MV-4-11 (cell line): Measurements from ENCODE around the gene CPLX1.
A peak's percentile ranks its signal among the peaks of the same experiment; 100 is the strongest.
"Not testable (repeated sequence)": the region's sequence is repeated elsewhere in the genome, so short reads cannot be mapped to it uniquely, and the experiment has no call there.

Experiments used
- DNase-seq: peaks from one replicate; lab custom pipeline; 2025; lab: John Stamatoyannopoulos, UW

The CPLX1 gene

DNA sequence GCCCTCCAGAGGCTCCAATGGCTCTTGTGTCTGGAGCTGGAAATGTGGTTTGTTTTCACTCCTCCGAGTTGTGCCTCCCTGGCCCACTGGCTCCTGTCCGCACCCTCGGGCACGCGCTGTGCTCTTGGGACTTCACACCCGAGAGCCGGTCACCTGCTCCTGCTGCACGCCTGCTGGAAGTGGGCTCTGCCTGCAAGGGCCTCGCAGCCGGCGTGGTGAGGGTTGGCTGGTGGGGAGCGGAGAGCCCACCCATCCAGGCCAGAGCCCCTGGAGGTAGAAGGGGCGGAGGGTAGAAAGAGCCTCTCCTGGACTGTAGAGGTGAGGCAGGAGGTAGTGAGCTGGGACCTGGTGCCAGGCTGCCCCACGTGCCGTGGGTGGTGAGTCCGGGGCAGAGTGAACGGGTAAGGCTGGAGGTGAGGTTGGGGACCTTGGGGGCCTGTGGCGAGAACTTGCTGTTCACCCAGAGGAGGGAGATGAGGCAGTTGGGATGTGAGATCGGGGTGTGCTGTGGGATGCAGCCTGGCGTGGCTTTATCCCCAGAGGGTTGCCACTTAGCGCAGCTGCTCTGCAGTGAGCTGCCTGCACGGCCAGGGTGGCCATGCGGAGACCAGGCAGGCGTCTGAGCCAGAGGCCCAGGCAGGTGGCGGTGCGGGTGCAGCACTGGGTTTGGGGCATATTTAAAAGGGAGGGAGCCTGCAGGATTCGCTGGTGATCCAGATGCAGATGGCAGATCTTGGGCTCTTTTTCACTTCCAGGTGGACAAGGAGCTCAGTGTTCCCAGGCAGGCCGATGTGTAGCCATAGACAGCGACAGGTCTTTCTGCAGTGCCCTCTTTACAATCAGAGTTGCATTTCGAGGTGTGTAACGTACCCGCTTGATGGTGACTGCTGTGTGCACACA is 71.5 kb downstream of the CPLX1 start:
- no peak for DNase-seq

DNA sequence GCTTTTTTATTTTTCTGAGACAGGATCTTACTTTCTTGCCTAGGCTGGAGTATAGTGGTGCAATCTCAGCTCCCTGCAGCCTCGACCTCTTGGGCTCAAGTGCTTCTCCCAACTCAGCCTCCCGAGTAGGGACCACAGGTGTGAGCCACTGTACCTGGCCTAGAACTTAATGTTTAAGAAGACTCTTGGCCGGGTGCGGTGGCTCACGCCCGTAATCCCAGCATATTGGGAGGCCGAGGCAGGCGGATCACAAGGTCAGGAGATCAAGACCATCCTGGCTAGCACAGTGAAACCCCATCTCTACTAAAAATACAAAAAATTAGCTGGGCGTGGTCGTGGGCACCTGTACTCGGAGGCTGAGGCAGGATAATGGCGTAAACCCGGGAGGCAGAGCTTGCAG is 72.7 kb downstream of the CPLX1 start:
- DNase-seq, result not testable (repeated sequence)

DNA sequence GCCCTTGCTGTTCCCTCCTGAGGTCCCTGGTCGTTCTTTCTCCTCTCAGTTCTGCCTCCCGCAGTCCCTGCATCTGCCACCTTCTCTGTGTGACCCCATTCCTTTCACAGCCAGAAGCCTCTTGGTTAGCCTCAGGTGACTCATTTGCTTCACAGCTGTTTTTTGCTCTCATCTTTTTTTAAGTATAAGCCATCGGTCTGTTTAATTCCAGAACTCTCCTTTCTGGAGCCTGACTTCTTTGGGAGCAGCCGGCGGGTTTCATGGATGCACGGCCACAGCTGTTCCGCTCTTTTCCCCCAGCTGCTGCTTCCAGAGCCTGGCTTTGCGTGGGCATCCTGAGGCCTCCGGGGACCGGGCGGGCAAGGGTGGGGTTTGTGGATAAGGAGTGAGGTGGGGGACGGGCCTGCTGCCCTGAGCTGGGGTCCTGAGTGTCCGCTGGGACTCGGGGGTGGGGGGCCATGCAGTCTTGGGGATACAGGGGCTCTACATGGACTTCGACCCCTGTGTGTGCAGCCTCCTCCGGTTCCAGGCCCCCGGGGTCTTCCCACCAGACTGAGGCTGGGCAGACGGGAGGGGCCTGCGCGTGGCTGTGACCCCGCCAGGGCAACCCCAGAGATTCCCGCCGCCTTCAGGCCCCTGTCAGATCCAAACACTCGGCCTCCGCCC is 73.6 kb downstream of the CPLX1 start:
- no peak for DNase-seq

DNA sequence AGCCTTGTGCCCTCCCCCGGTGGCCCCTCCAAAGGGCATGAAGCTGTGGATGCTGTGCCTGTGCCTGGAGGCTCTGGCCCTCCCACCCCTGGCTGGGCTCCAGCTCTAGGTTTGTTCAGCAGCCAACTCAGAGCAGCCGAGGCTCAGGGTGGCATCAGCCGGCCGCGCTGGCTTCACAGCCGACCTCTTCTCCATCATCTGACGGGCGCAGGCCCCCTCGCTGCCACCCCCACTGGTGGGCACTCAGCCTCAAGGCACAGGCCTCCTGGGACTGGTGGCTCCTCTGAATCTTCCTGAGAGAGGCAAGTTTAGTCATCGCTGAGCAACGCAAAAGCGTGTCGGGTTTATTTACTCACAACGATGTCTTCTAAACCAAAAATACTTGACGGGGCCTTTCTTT is 74.3 kb downstream of the CPLX1 start:
- DNase-seq, result no peak

DNA sequence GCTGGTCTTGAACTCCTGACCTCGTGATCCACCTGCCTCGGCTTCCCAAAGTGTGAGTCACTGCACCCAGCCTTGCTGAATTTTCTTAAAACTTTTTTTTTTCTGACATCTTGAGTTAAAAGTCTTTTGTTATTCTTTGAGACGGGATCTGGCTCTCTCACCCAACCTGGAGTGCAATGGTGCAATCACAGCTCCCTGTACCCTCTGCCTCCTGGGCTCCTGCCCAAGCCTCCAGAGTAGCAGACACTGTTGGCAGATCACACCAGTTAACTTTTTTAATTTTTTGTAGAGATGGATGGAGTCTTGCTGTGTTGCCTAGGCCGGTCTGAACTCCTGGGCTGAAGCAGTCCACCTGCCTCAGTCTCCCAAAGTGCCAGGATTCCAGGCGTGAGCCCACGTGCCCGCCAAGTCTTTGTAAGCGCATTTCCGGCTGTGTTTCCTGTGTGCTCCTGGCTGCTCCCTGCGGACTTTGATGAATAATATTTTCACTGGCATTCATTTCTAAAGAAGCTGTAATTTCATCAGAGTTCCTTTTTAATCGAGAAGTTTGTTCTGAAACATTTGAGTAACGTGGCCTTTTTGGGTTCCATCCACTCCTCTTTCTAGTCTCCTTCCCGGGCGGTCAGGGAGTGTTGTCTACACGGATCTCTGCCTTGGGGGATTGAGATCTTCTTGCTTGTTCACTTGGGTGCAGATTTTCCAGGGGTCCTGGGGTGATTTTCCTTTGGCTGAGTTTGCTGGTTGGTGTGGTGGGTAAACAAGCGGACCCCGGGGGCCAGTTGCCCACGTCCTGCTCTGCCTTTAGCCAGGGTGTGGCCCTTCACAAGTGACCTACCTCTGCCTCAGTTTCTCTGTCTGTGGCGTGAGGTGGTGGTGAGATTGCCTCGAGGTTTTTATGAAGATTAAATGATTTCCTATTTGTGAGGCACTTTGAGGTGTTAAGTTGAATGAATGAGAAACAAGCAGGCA is 75.9 kb downstream of the CPLX1 start:
- DNase-seq, result peak; percentile 7

DNA sequence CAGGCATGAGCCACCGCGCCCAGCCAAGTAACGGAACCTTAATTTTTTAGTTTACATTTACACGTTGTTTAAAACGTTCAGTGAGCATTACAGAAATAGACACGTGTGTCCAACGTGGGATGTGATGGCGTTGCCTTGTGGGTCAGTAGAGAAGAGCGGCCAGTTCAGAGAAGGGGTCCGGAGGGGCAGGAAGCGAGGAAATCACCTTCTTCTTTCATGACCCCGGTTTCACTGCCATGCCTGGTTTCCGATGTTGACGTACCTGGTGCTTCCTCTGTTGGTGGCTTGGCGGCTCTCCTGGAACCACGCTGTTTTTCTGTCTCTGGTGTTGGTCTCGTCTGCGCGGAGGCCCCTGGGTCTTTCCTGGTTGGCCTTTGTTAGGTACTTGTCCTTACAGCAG is 77.5 kb downstream of the CPLX1 start:
- no peak for DNase-seq

DNA sequence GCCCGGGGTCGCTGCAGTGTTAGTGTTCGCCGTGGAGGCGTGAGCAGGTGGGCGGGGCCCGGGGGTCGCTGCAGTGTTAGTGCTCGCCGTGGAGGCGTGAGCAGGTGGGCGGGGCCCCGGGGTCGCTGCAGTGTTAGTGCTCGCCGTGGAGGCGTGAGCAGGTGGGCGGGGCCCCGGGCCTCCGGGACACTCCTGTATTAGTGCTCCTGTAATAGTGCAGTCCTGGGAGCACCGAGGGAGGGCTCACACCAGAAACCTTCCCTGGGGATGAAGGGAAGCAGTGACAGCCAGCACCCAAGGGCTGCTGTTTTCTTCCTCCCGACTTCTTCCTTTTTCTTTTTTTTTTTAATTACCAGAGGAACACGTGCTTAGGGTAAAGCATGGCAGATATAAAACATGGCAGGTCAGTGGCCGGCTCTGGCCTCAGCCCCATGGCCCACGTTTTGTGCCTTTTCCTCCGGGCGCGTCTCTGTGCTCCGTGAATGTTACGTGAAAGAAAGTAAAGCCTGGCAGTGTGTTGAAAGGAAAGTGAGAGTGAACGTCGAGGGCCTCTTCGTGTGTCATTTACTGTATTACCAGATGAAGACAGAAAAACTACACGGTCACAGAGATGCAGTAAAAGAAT is 78.3 kb downstream of the CPLX1 start:
- no peak for DNase-seq

DNA sequence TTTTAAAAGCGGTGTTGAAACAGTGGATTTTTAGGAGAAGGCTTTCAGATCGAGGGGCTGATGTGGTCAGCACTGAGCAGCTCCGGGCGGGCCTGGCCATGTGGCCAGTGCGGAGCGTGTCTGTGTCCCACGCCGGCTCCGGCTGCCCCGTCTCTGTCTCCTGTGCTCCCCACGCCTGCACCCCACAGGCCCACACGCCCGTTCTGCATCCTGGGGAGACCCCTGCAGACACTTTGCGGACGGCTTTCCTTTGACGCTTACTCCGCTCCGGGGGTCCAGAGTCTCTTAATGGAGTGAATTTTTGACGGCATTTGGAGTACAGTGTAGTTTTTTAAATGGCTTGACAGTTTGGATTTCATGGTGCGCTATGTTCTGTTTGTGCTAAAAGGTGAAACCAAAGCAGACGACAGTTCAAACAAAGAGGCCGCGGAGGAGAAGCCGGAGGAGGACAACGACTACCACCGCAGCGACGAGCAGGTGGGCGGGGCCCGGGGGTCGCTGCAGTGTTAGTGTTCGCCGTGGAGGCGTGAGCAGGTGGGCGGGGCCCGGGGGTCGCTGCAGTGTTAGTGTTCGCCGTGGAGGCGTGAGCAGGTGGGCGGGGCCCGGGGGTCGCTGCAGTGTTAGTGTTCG is 81.6 kb downstream of the CPLX1 start:
- DNase-seq, result no peak

DNA sequence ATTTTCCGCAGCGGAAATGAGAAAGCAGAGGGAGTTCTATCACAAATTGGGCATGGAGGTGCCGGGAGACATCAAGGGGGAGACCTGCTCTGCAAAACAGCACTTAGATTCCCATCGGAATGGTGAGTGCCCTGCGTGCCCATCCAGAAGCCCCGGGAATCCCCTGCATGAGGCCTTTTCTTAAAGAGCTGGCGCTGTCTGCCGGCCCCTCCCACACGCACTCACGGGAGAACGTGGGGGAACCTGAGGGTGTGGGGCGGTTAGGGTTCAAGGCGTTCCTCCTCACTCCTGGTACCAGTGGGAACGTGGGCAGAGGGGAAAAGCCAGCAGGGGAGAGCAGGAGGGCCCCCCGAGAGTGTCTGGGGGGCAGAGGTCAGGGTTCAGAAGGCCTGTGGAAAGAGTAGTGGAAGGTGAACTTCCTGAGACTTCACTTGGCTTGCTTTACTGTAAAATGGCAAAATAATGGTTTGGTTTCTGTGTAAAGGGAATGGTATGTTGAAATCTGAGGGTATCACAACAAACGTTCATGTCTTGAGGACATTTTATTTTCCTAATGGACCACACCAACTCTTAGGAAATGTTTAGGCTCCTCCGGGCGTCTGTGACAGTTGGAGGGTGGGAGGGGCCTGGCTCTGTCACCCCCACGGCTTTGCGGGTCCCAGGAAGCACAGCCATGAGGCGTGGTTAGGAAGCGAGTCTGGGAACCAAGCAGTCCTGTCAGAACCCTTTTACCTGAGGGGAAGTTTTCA is 82.3 kb downstream of the CPLX1 start:
- peak; percentile 4 for DNase-seq

DNA sequence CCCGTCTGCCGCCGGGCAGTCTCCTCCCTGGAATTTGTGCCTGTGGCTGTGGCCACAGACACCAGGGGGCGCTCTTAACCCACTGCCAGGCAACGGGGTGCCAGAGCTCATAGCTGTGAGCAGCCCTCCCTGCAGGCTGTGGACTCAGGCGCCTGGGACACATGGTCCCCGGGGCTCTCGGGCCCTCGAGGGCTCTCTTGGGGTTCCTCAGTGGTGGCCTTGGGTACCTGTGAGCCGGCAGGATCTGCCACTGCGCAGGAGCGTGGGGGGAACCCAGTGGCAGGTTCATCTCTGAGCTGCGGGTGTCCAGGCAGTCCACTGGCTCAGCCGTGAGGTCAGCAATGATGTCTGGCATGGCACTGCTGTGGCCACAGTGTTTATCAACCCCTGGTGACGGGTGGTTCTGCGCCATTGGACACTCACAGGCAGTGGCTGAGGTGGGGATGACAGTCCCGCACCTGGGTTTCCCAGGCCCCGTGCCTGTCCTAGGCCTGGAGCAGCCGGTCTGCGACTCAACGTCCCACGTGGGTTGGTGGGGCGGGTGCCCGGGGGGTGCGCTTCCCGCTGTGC is 83.1 kb downstream of the CPLX1 start:
- peak; percentile 25 for DNase-seq

DNA sequence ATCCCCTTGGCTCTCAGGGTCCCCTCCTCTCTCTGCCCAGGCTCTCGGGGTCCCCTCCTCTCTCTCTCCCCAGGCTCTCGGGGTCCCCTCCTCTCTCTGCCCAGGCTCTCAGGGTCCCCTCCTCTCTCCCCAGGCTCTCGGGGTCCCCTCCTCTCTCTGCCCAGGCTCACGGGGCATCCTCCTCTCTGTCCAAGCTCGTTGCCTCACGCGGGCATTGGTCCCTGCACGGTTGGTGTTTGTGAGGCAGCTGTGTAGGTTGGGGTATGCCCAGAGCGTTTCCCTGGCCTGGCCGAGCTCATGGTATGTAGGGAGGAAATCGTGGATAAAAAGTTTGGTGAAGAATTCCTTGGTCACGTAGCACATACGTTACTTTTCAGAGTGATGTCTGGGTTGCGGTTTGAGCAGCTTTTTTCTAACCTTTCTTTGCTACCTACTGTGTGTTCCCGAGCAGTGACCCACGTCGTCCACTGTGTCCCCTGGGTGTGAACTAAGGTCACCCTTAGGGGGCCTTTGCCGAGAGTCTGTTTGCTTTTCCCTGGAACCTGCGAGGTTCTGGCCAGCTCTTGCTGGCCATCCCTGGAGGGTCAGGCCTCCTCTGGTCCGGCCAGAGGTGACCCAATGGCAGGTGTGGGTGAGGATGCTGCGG is 83.7 kb downstream of the CPLX1 start:
- DNase-seq, result no peak

DNA sequence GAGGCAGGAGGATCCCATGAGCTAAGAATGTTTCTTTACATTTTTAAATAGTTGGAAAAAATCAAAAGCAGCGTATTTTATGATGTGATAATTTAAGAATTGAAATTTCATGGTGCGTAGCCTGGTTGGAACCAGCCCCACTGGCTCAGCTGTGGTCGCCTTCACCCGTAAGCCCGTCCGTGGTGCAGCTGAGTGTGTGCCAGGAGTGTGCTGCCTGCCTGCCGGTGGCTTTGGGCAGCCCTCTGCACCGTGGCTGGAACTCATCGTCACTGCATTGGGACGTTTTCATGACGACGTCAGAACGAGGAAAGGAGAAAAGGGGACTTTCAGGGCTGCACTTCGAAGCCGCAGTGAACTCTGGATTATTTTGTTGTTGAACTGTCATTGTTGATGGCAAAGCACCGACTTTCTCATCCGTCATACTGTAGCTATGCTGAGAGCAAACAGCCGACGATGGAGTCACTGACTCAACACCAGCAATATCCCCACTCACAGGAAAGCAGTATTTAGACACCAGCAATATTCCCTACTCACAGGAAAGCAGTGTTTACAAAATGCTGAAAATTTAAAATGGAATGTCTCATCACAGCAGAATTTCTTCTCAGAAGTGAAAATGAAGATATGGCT is 85.2 kb downstream of the CPLX1 start:
- no peak for DNase-seq

DNA sequence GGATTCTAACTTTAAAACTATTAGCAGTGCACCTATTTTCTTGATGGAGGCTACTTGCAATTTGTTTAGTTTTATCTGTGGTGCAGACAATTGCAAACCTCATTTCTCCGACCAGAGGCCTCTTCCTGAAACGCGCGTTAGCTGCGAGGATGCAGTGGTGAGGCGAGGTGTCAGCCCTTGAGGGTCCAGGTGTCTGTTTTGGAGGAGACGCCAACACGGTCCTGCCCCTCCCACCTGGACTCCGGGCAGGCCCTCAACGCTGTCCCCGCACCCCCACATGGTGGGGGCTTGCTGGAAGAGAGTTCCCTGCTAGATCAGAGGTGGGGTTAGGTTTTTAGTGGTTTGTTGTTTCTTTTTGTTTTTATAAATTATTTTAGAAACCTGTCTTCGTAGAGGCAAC is 85.9 kb downstream of the CPLX1 start:
- no peak for DNase-seq

DNA sequence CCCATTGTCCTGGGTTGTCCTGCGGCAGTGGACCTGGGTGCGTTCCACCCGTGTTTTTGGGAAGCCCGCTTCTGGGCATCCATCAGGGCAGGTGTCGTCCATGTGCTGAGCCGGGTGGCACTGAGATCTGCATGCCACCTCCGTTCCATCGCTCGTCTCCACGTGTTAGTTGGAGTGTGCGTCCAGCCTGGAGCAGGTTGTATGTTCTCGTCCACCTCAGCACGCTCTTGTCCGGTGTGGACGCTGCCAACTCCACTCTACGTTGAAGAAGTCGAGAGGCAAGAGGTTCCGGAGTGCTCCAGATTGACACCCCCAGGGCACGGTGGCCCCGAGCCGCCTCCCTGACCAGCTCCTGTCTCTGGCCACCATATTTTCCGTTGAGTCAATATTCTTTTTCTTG is 86.4 kb downstream of the CPLX1 start:
- DNase-seq, result no peak

DNA sequence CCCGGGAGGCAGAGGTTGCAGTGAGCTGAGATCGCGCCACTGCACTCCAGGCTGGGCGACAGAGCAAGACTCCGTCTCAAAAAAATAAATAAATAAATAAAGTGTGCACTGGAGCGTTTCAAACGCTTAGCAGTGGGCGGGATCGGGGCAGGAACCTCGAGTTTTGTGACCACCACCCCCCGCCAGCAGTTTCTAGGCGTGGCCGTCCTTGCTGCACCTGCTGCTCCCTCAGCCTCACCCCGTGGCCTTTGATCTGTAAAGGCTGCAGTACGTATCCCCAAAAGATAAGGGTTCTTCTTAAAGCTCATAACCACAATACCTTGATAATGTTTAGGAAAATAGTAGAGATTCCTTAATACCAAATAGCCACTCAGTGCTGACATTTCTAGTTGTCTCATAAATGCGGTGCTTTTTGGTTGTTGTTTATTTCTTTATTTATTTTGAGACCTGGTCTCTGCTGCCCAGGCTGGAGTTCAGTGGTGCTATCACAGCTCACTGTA is 87.1 kb downstream of the CPLX1 start:
- no peak for DNase-seq

DNA sequence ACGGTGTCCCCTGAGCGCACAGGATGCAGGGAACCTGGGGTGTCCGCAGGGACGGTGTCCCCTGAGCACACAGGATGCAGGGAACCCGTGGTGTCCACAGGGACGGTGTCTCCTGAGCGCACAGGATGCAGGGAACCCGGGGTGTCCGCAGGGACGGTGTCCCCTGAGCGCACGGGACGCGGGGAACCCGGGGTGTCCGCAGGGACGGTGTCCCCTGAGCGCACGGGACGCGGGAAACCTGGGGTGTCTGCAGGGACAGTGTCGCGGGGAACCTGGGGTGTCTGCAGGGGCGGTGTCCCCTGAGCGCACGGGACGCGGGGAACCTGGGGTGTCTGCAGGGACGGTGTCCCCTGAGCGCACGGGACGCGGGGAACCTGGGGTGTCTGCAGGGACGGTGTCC is 89.4 kb downstream of the CPLX1 start:
- not testable (repeated sequence) for DNase-seq

DNA sequence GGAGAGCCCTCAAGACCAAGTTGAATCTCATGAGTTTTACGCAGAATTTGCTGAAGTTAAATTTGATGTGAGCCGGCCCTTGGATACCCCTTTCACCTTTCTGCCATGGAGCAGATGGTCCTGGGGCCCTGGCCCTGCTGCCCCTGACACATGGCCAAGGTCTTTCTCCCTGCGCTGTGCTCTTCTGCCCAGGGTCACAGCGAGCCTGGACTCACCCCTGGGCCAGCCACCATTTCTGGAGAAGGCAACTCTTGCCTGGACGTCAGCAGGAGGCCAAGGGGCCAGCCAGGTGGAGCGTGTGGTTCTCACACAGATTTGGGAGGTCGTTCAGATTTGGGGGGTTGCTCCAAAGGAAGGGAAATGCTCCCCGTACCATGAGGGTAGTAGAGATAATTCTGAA is 90.3 kb downstream of the CPLX1 start:
- no peak for DNase-seq
